Endometrium (tissue), 2 donors: ENCODE measurements around the gene LBR.
"Not testable (repeated sequence)": the region's sequence is repeated elsewhere in the genome, so short reads cannot be mapped to it uniquely, and the experiment has no call there.

ENCODE experiments used
- FAIRE-seq: peaks from 2 replicates; lab custom pipeline; 2012; peaks lifted over from hg19 to GRCh38; lab: Jason Lieb, UNC
- donor health status: control.
- donor health status: control.

The LBR gene

GRCh38 chr1:225427235-225428067 lies at the start of gene LBR:
Gene LBR, minus strand, starts transcription at chr1:225428038. Its CDS starts 3,963 bp downstream, at chr1:225424075.
- FAIRE-seq: no peak

- FAIRE-seq: no peak
Observed at GRCh38 chr1:225477296-225477911, 49.6 kb upstream of the LBR start.

- no peak for FAIRE-seq
Observed at GRCh38 chr1:225476538-225476988, 48.7 kb upstream of the LBR start.

- no peak for FAIRE-seq
Observed at GRCh38 chr1:225476100-225476511, 48.3 kb upstream of the LBR start.

GRCh38 chr1:225474986-225475820 lies 47.4 kb upstream of the LBR start:
- FAIRE-seq: no peak

GRCh38 chr1:225474439-225474985 lies 46.7 kb upstream of the LBR start:
- no peak for FAIRE-seq

GRCh38 chr1:225473676-225474438 lies 46.0 kb upstream of the LBR start:
- FAIRE-seq: not testable (repeated sequence)

GRCh38 chr1:225473266-225473665 lies 45.4 kb upstream of the LBR start:
- not testable (repeated sequence) for FAIRE-seq

GRCh38 chr1:225471453-225472301 lies 43.8 kb upstream of the LBR start:
- no peak for FAIRE-seq

- FAIRE-seq: no peak
Observed at GRCh38 chr1:225471109-225471452, 43.2 kb upstream of the LBR start.

GRCh38 chr1:225470211-225471108 lies 42.6 kb upstream of the LBR start:
- no peak for FAIRE-seq

- no peak for FAIRE-seq
Observed at GRCh38 chr1:225469051-225469450, 41.2 kb upstream of the LBR start.

- FAIRE-seq: no peak
Observed at GRCh38 chr1:225468270-225469020, 40.6 kb upstream of the LBR start.

GRCh38 chr1:225467193-225468020 lies 39.6 kb upstream of the LBR start:
- no peak for FAIRE-seq

GRCh38 chr1:225466848-225467192 lies 39.0 kb upstream of the LBR start:
- no peak for FAIRE-seq

- no peak for FAIRE-seq
Observed at GRCh38 chr1:225465793-225466517, 38.1 kb upstream of the LBR start.
